D721Med (cell line): ENCODE results near the gene MYBPH.

Experiments used
- DNase-seq: peaks from one replicate; pipeline ENCODE4 v3.0.0; 2011; ENCODE audit warnings: low spot score; ENCODE audit not compliant: insufficient read length
- FAIRE-seq: peaks from 2 replicates; lab custom pipeline; 2011; peaks lifted over from hg19 to GRCh38; lab: Jason Lieb, UNC
- CTCF ChIP-seq: IDR thresholded peaks from 2 replicates; pipeline ENCODE4 v1.5.1; 2012; ENCODE audit warnings: mild to moderate bottlenecking, control low read depth; ENCODE audit not compliant: insufficient read depth; ENCODE audit errors: missing control alignments

MYBPH gene

GRCh38 chr1:203200916-203201315 lies 25.3 kb upstream of the MYBPH start:
- DNase-seq (no peak), FAIRE-seq (no peak)
- TF ChIP-seq CTCF, result no peak

- FAIRE-seq, result no peak
- no peak for TF ChIP-seq CTCF
- no peak for DNase-seq
Observed at GRCh38 chr1:203199816-203200571, 24.4 kb upstream of the MYBPH start.

- no peak for DNase-seq
- no peak for TF ChIP-seq CTCF
- FAIRE-seq, result no peak
Observed at GRCh38 chr1:203199481-203199815, 23.8 kb upstream of the MYBPH start.

- DNase-seq (no peak), FAIRE-seq (no peak)
- TF ChIP-seq CTCF, result no peak
Observed at GRCh38 chr1:203199002-203199401, 23.4 kb upstream of the MYBPH start.

GRCh38 chr1:203197625-203198024 lies 22.0 kb upstream of the MYBPH start:
- no peak for DNase-seq
- TF ChIP-seq CTCF, result no peak
- no peak for FAIRE-seq

GRCh38 chr1:203196371-203196770 lies 20.7 kb upstream of the MYBPH start:
- DNase-seq, result no peak
- no peak for FAIRE-seq
- TF ChIP-seq CTCF, result no peak

- DNase-seq (no peak), FAIRE-seq (no peak)
- TF ChIP-seq CTCF, result no peak
Observed at GRCh38 chr1:203190949-203191348, 15.3 kb upstream of the MYBPH start.
